GM23338 (cell line): ENCODE results near the gene PKIB. TPM values are rescaled to one million over a fixed set of nuclear protein-coding genes. Genes with fewer than 3 reads are reported as not detected.

Experiments
- ATAC-seq: fragments of 200-7000 bp; cut with Tn5 transposase; 3 replicates; pipeline ENCODE4 v1.9.1; 2020
- DNase-seq: peaks from one replicate; pipeline ENCODE4 v3.0.0-alpha.2; 2015; ENCODE audit warnings: low spot score
- H2AFZ ChIP-seq: fragments of 200-600 bp; sonication (generic); 2 replicates; pipeline ENCODE4 v1.8.0; 2016; ENCODE audit warnings: antibody characterized with exemption, mild to moderate bottlenecking, moderate library complexity
- H3F3A ChIP-seq: fragments of 200-600 bp; sonication (generic); replicated peaks from 2 replicates; pipeline ENCODE4 v1.8.0; 2017; ENCODE audit warnings: antibody characterized with exemption, mixed run types, low read depth
- H3K27ac ChIP-seq: fragments of 200-600 bp; sonication (generic); 2 replicates; pipeline ENCODE4 v1.6.1; 2016; ENCODE audit warnings: low read depth
- H3K27me3 ChIP-seq: fragments of 200-600 bp; sonication (generic); 2 replicates; pipeline ENCODE4 v1.8.0; 2016; ENCODE audit warnings: mild to moderate bottlenecking, mixed run types, moderate library complexity; ENCODE audit not compliant: insufficient read depth
- H3K36me3 ChIP-seq: fragments of 200-600 bp; sonication (generic); 2 replicates; pipeline ENCODE4 v1.8.0; 2016; ENCODE audit warnings: mild to moderate bottlenecking; ENCODE audit not compliant: insufficient read depth
- H3K4me1 ChIP-seq: fragments of 200-600 bp; sonication (generic); 2 replicates; pipeline ENCODE4 v1.8.0; 2016; ENCODE audit warnings: mild to moderate bottlenecking, moderate library complexity; ENCODE audit not compliant: insufficient read depth
- H3K4me2 ChIP-seq: fragments of 200-600 bp; sonication (generic); 2 replicates; pipeline ENCODE4 v1.7.1; 2017; ENCODE audit warnings: mixed run types
- H3K4me3 ChIP-seq: fragments of 200-600 bp; sonication (generic); 2 replicates; pipeline ENCODE4 v1.6.1; 2016; ENCODE audit warnings: mixed run types
- H3K79me2 ChIP-seq: fragments of 200-600 bp; sonication (generic); replicated peaks from 2 replicates; pipeline ENCODE4 v1.8.0; 2017; ENCODE audit warnings: mild to moderate bottlenecking; ENCODE audit not compliant: insufficient read depth
- H3K9me2 ChIP-seq: fragments of 200-600 bp; sonication (generic); 2 replicates; pipeline ENCODE4 v1.8.0; 2017; ENCODE audit not compliant: insufficient read depth
- H4K20me1 ChIP-seq: fragments of 200-600 bp; sonication (generic); replicated peaks from 2 replicates; pipeline ENCODE4 v1.8.0; 2017; ENCODE audit warnings: mild to moderate bottlenecking; ENCODE audit not compliant: insufficient read depth
- H3K27ac Mint-ChIP-seq: 2 replicates; pipeline ENCODE4 v1.8.0; 2020; ENCODE audit warnings: inconsistent platforms, mild to moderate bottlenecking, moderate library complexity, mixed read lengths
- H3K27me3 Mint-ChIP-seq: 3 replicates; pipeline ENCODE4 v1.8.0; 2022; ENCODE audit warnings: low read depth, mild to moderate bottlenecking, moderate library complexity, mixed read lengths, inconsistent platforms; ENCODE audit not compliant: insufficient read depth, poor library complexity
- H3K36me3 Mint-ChIP-seq: 3 replicates; pipeline ENCODE4 v1.8.0; 2021; ENCODE audit warnings: low read depth, mild to moderate bottlenecking, inconsistent platforms, moderate library complexity, mixed read lengths
- H3K4me1 Mint-ChIP-seq: 3 replicates; pipeline ENCODE4 v1.8.0; 2020; ENCODE audit warnings: mild to moderate bottlenecking, inconsistent platforms, mixed read lengths
- H3K4me3 Mint-ChIP-seq: 3 replicates; pipeline ENCODE4 v1.8.0; 2021; ENCODE audit warnings: moderate library complexity, mild to moderate bottlenecking, inconsistent platforms, mixed read lengths
- H3K9me3 Mint-ChIP-seq: 3 replicates; pipeline ENCODE4 v1.8.0; 2020; ENCODE audit warnings: moderate library complexity, mild to moderate bottlenecking, inconsistent platforms, mixed read lengths
- CREB1 ChIP-seq: fragments of 250-450 bp; sonication (Bioruptor Pico); IDR thresholded peaks from 2 replicates; pipeline ENCODE4 v1.5.0; 2020; ENCODE audit warnings: low read depth, mild to moderate bottlenecking, moderate library complexity
- ETS1 ChIP-seq: IDR thresholded peaks from 2 replicates; pipeline ENCODE4 v1.6.1; 2016; ENCODE audit warnings: antibody characterized with exemption
- EZH2 ChIP-seq: fragments of 200-600 bp; sonication (generic); IDR thresholded peaks from one replicate; pipeline ENCODE4 v1.8.0; 2017; ENCODE audit warnings: antibody characterized with exemption, mild to moderate bottlenecking, low read depth; ENCODE audit not compliant: unreplicated experiment
- EZH2phosphoT487 ChIP-seq: fragments of 200-600 bp; sonication (generic); IDR thresholded peaks from one replicate; pipeline ENCODE4 v1.8.1; 2018; ENCODE audit warnings: antibody characterized with exemption; ENCODE audit not compliant: unreplicated experiment
- STAT1 ChIP-seq: IDR thresholded peaks from one replicate; pipeline ENCODE4 v1.6.1; 2016; ENCODE audit warnings: antibody characterized with exemption; ENCODE audit not compliant: unreplicated experiment
- ZNF114 ChIP-seq: fragments of 250-450 bp; sonication (Bioruptor Pico); IDR thresholded peaks from 2 replicates; pipeline ENCODE4 v1.5.0; 2020; ENCODE audit warnings: mild to moderate bottlenecking, moderate library complexity
- ZNF331 ChIP-seq: fragments of 250-450 bp; sonication (Bioruptor Pico); IDR thresholded peaks from 2 replicates; pipeline ENCODE4 v1.5.0; 2020; ENCODE audit warnings: low read depth, mild to moderate bottlenecking, moderate library complexity
- long read RNA-seq: library from polyadenylated mRNA; unstranded; transcript quantifications from one replicate; pipeline ENCODE4 v2.0.0, GENCODE V29; 2020; ENCODE audit not compliant: unreplicated experiment
- polyA plus RNA-seq: library from polyadenylated mRNA; unstranded; fragments of >200 nt; fragmentation: Nextera tagmentation; extraction: Ambion mirVana; gene quantifications from 2 replicates; pipeline ENCODE4 v1.2.1, GENCODE V29; 2016
- total RNA-seq: library from RNA; depleted of rRNA; stranded (reverse); fragments of >200 nt; shearing (Covaris generic); gene quantifications from 2 replicates; pipeline ENCODE4 v1.2.3, GENCODE V29; 2014; rRNA removed
- TF ChIP-seq, protein P1 (sequence below), 2 experiments: fragments of 200-600 bp in 1 of 2; sonication (generic) in 1 of 2; conservative IDR thresholded peaks; 2 replicates each; pipeline versions ENCODE4 v1.5.1 to v1.6.1; 2016 to 2017; ENCODE audit warnings: antibody characterized with exemption in 2 of 2, low read depth in 2 of 2, mild to moderate bottlenecking in 2 of 2, moderate library complexity in 1 of 2

Gene PKIB
- total RNA-seq (170 TPM in 2 replicates), polyA plus RNA-seq (125 and 128 TPM in 2 replicates)
- long read RNA-seq, partial matches to known transcripts: 1 of 57 reads
- long read RNA-seq, other reads (novel, unspliced or antisense): 56 of 57 reads

DNA sequence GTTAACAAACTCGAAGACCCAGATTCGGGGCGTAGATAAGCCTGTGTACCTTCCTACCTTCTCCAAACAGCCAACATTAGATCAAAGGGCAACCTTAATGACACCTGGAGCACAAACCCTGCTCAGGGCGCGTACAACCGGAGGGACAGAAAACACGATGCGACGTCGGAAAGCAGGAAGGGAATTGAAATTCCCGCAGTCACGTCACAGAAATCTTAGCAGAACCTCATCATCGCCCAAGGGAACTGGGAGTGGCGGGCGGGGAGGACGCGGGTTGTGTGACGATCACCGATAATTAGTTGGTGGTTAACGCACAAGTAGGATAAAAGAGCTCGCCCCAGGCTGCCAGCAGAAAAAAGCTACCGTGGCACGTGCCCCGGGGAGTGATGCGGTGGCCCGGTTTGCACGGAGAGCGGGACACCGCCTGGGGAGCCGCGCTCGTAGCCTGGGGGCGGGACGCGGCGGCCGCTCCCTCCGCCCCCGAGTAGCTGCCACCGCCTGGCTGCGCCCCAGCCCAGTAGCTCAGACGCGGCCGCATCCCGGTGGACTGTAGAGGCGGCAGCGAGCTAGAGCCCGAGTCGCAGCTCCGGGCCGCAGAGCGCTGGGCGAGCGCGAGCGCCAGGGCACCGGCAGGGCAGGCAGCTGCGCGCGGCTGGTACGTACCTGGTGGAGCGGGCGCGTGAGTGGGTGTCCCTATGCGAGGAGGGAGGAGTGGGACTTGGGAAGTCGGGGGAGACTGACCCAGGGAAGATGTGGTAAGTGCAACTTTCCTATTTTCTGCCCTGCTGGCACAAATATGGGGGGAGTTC, at the start of gene PKIB:
Gene PKIB, plus strand, starts transcription at position 525 of the 809 bp plus-strand sequence. CDS start 107,390 bp downstream, outside the sequence.
- no peak for TF ChIP-seq ZNF114 (CRISPR knock-in tag)
- TF ChIP-seq, protein P1, sequence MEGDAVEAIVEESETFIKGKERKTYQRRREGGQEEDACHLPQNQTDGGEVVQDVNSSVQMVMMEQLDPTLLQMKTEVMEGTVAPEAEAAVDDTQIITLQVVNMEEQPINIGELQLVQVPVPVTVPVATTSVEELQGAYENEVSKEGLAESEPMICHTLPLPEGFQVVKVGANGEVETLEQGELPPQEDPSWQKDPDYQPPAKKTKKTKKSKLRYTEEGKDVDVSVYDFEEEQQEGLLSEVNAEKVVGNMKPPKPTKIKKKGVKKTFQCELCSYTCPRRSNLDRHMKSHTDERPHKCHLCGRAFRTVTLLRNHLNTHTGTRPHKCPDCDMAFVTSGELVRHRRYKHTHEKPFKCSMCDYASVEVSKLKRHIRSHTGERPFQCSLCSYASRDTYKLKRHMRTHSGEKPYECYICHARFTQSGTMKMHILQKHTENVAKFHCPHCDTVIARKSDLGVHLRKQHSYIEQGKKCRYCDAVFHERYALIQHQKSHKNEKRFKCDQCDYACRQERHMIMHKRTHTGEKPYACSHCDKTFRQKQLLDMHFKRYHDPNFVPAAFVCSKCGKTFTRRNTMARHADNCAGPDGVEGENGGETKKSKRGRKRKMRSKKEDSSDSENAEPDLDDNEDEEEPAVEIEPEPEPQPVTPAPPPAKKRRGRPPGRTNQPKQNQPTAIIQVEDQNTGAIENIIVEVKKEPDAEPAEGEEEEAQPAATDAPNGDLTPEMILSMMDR (conservative IDR thresholded peaks at IDR 0.05; ENCODE audit: low read depth in 2 of 2): peak; percentile 12 to 45; a peak in 2 of 4 replicates
- no peak for TF ChIP-seq EZH2
- TF ChIP-seq ETS1: no peak
- TF ChIP-seq CREB1 (CRISPR knock-in tag): peak; percentile 52
- no peak for TF ChIP-seq EZH2phosphoT487
- no peak for TF ChIP-seq ZNF331 (CRISPR knock-in tag)
- TF ChIP-seq STAT1: no peak
- Histone ChIP-seq H3F3A (no peaks in the 10 kb centered on the region), H3K27ac (no peak within 1 kb of the TSS), H3K4me1 (0 out of 2 replicates have a peak, but pooled peaks cover 6% of the 10 kb centered on the region), H3K79me2 (peaks cover 12% of the 10 kb centered on the region), H3K4me2 (peak within 1 kb of the TSS; percentile 86), H3K27me3 (peaks cover 35% of the 10 kb centered on the region), H4K20me1 (peaks cover 18% of the 10 kb centered on the region; the same call in 1 of the 2 replicates), H3K36me3 (no peaks in the 10 kb centered on the region), H2AFZ (peak within 1 kb of the TSS; percentile 83; the same call in 1 of the 2 replicates), H3K4me3 (peak within 1 kb of the TSS; percentile 61), H3K9me2 (no peaks in the 10 kb centered on the region)
- Mint-ChIP-seq H3K27me3 (peaks cover 8% of the 10 kb centered on the region), H3K9me3 (no peaks in the 10 kb centered on the region), H3K4me3 (peak within 1 kb of the TSS; percentile 76), H3K4me1 (peaks cover 9% of the 10 kb centered on the region), H3K36me3 (peaks cover 15% of the 10 kb centered on the region), H3K27ac (no peak within 1 kb of the TSS)
- DNase-seq: peak; percentile 91
- ATAC-seq: peak; percentile 98

DNA sequence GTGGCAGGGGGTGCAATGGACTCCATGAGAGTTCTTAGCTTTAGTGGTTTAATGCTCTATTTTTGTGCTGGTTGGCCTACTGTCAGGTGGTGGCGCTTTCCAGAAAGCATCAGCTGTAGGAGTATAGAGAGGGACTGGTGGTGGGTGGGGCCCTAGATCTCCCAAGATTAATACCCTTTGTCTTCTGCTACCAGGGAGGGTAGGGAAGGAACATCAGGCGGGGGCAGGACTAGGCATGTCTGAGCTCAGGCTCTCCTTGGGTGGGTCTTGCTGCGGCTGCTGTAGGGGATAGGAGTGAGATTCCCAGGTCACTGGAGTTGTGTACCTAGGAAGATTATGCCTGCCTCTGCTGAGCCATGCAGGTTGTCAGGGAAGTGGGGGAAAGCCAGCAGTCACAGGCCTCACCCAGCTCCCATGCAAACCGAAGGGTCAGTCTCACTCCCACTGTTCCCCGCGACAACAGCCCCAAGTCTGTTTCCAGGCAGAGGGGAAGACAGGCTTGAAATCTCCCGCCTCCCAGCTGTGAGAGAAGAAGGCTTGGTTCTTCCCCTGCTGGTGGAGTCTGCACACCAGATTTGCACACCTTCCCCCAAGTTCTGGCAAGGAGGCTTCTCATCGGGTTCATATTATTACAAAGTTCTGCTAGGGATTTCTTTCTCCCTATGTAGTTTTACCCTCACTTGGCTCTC, 46.7 kb upstream of the PKIB start:
- Histone ChIP-seq H2AFZ (no peak overlapping the region), H3K4me3 (no peak overlapping the region), H3K27me3 (no peaks in the 10 kb centered on the region), H3K9me2 (no peaks in the 10 kb centered on the region; the same call in 1 of the 2 replicates), H3K36me3 (no peaks in the 10 kb centered on the region), H4K20me1 (peaks cover 58% of the 10 kb centered on the region), H3K27ac (no peak overlapping the region), H3K79me2 (peaks cover 80% of the 10 kb centered on the region), H3K4me1 (peaks cover 19% of the 10 kb centered on the region), H3K4me2 (peak overlapping the region; percentile 46; the same call in 1 of the 2 replicates), H3F3A (no peaks in the 10 kb centered on the region)
- Mint-ChIP-seq H3K36me3 (peaks cover 60% of the 10 kb centered on the region), H3K9me3 (peaks cover 13% of the 10 kb centered on the region), H3K27me3 (peaks cover 3% of the 10 kb centered on the region), H3K4me1 (peaks cover 29% of the 10 kb centered on the region), H3K27ac (0 out of 2 replicates have a peak overlapping the region, but pooled peaks have one; percentile 52), H3K4me3 (no peak overlapping the region)
- DNase-seq (peak; percentile 18), ATAC-seq (peak; percentile 83)
- no peak for TF ChIP-seq EZH2phosphoT487
- TF ChIP-seq, protein P1 (conservative IDR thresholded peaks at IDR 0.05; ENCODE audit: low read depth in 2 of 2): peak in 1 of 2 experiments; percentile 44; a peak in 2 of 4 replicates
